HG03521 (cell line): Measurements from ENCODE around the gene TMEM200A.

ENCODE experiments used
- ATAC-seq: cut with Tn5 transposase; IDR thresholded peaks from one replicate; pipeline ENCODE4 v1.9.1; 2021; ENCODE audit warnings: mild to moderate bottlenecking, moderate library complexity; ENCODE audit not compliant: unreplicated experiment

TMEM200A gene

GRCh38 chr6:130482645-130483390 is 117.0 kb downstream of the TMEM200A start:
- no peak for ATAC-seq

DNA sequence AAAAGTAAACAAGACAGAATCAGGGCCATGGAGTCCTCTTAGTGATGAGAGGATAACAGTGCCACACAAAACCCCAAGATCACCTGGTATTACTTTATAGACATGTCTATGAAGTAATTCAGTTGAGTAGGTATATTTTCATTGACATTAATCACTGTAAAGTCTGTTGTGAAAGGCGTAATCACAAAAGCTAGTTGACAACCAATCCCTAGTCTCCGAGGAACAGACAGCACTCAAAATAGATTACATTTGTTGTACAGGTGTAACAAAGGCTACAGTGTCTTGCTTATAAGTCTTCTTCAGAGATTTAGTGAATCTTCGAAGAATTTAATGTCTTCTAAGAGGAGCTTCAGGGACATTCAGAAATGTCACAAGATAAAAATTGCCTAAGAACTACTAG is 120.1 kb downstream of the TMEM200A start:
- ATAC-seq: no peak

GRCh38 chr6:130486417-130486816 is 120.6 kb downstream of the TMEM200A start:
- no peak for ATAC-seq

DNA sequence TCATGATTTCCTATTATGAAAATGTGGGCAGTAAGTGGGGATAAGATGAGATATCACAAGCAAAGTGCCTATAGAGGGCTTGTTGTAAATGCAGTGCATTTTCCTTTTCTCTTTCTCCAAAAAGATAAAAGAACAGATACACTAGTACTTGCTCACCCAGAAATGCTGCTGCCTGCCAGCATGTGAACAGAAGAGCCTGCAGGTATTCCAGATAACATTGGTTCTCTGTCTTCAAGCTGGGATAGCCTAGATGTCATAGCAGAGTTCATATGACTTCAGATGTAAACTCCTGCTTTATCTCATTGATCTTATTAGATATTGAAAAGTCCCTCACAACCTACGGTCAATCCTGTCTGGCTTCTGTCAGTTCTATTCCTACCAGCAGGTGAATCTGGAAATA is 123.7 kb downstream of the TMEM200A start:
- ATAC-seq: no peak
